IPS-NIHi7 (cell line): ENCODE results near the gene NSL1.
A peak's percentile ranks its signal among the peaks of the same experiment; 100 is the strongest.

Experiments
- DNase-seq: peaks from one replicate; pipeline ENCODE4 v3.0.0; 2012; ENCODE audit warnings: mixed read lengths; ENCODE audit errors: extremely low spot score

NSL1 gene

GRCh38 chr1:212703991-212704564 is 87.5 kb downstream of the NSL1 start:
- no peak for DNase-seq

GRCh38 chr1:212702672-212703071 is 88.9 kb downstream of the NSL1 start:
- no peak for DNase-seq

- DNase-seq, result no peak
Observed at GRCh38 chr1:212701910-212702309, 89.7 kb downstream of the NSL1 start.

- DNase-seq, result peak; percentile 53
Observed at GRCh38 chr1:212700892-212701819, 90.4 kb downstream of the NSL1 start.

- no peak for DNase-seq
Observed at GRCh38 chr1:212700223-212700891, 91.2 kb downstream of the NSL1 start.

- DNase-seq, result peak; percentile 49
Observed at GRCh38 chr1:212699625-212700222, 91.9 kb downstream of the NSL1 start, which contains the start of gene BATF3. Gene BATF3 (minus strand): TSS chr1:212699840. CDS start chr1:212699762, 78 bp downstream.

GRCh38 chr1:212699104-212699624 is 92.4 kb downstream of the NSL1 start:
- peak; percentile 81 for DNase-seq

- DNase-seq, result no peak
Observed at GRCh38 chr1:212698467-212699103, 93.0 kb downstream of the NSL1 start.

GRCh38 chr1:212696721-212697331 is 94.8 kb downstream of the NSL1 start:
- no peak for DNase-seq

GRCh38 chr1:212692774-212693644 is 98.6 kb downstream of the NSL1 start:
- DNase-seq, result no peak

- DNase-seq, result no peak
Observed at GRCh38 chr1:212691561-212692071, 100.0 kb downstream of the NSL1 start.

GRCh38 chr1:212690816-212691403 is 100.7 kb downstream of the NSL1 start:
- no peak for DNase-seq

- DNase-seq, result no peak
Observed at GRCh38 chr1:212689758-212690529, 101.6 kb downstream of the NSL1 start.

- no peak for DNase-seq
Observed at GRCh38 chr1:212689196-212689725, 102.3 kb downstream of the NSL1 start.

- DNase-seq, result no peak
Observed at GRCh38 chr1:212688341-212689047, 103.1 kb downstream of the NSL1 start.

GRCh38 chr1:212687811-212688210 is 103.8 kb downstream of the NSL1 start:
- DNase-seq, result no peak

GRCh38 chr1:212686591-212686990 is 105.0 kb downstream of the NSL1 start:
- DNase-seq, result no peak

GRCh38 chr1:212686069-212686468 is 105.5 kb downstream of the NSL1 start:
- DNase-seq, result no peak
